AG04449 (cell line): ENCODE data around the gene PDE4D.

Experiments used
- CTCF ChIA-PET: fragments of 350-600 bp; formaldehyde crosslinking; extraction: SDS; loops from one replicate; lab custom pipeline; 2021; ENCODE audit warnings: antibody characterized with exemption; lab: Yijun Ruan, JAX
- POLR2A ChIA-PET: fragments of 400-600, 350-600 bp; formaldehyde crosslinking; extraction: SDS; loops from one replicate; lab custom pipeline; 2020; ENCODE audit warnings: antibody characterized with exemption, inconsistent platforms; lab: Yijun Ruan, JAX
- DNase-seq: peaks from one replicate; pipeline ENCODE4 v3.0.0-alpha.2; 2010; ENCODE audit warnings: low read depth, low spot score
- H3K4me3 ChIP-seq: 2 replicates; pipeline ENCODE4 v1.5.1; 2011; ENCODE audit warnings: low read depth, mild to moderate bottlenecking, control low read depth, low read length
- TF ChIP-seq, protein P1 (sequence below): IDR thresholded peaks from one replicate; pipeline ENCODE4 v1.5.1; 2011; ENCODE audit warnings: mild to moderate bottlenecking, moderate library complexity, low read length, control low read depth, inconsistent platforms; ENCODE audit not compliant: insufficient read depth; ENCODE audit errors: missing control alignments

The PDE4D gene

DNA sequence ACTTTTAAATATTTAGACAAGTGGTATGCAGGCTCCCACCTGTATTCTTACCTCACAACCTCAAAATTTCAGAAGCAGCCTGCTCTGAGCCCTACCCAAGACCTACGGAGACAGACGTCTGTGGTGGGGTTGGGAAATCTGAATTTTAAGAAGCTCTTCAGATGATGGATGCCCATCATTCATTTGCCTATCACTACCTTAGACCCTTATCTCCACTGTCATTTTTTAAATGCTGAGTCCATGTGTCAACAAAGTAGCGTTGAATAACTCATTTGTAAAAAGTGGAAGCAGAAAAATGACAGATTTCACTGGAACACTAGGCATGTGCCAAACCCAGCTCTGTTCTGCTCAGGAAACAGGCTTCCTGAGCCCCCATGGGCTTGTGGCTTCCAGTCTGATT lies 85.7 kb downstream of the PDE4D start:
- CTCF ChIA-PET = interaction anchor here (0.9 to 6.6 kb wide), 12 partner anchors 9 to 862 kb away, joined by 3 to 73 read pairs (median 6); no protein-coding TSS in a partner anchor
- no peak for DNase-seq
- TF ChIP-seq, protein P1, sequence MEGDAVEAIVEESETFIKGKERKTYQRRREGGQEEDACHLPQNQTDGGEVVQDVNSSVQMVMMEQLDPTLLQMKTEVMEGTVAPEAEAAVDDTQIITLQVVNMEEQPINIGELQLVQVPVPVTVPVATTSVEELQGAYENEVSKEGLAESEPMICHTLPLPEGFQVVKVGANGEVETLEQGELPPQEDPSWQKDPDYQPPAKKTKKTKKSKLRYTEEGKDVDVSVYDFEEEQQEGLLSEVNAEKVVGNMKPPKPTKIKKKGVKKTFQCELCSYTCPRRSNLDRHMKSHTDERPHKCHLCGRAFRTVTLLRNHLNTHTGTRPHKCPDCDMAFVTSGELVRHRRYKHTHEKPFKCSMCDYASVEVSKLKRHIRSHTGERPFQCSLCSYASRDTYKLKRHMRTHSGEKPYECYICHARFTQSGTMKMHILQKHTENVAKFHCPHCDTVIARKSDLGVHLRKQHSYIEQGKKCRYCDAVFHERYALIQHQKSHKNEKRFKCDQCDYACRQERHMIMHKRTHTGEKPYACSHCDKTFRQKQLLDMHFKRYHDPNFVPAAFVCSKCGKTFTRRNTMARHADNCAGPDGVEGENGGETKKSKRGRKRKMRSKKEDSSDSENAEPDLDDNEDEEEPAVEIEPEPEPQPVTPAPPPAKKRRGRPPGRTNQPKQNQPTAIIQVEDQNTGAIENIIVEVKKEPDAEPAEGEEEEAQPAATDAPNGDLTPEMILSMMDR = no peak
- POLR2A ChIA-PET = no interaction called here
- H3K4me3 ChIP-seq = no peak overlapping the region

DNA sequence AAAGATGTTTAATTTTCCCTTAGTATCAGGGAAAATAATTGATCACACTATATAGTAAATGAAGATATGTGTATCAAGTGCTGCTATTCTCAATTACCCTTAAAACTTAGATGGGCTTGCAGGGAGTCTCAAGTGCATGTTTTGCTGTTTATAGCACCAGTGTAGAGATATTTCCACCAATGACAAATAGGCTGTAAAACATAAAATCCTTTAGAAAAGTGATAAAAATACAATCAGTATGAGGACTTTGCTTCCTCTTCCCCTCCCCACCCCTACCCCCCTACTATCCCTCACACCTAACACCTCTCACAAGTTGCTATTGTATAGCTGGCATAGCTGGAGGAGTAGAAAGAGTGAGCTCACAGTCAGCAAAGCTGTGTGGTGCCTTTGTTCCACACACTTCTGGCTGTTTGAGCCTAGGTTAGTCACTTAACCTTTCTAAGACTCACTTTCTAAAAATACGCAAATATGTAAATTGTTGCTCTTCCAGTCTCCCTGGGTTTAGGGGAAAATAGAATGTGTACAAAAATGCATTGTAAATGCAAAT lies 93.1 kb downstream of the PDE4D start:
- POLR2A ChIA-PET = interaction anchor here (0.5 to 0.7 kb wide), 2 partner anchors 15 to 435 kb away, joined by 3 read pairs; no protein-coding TSS in a partner anchor
- CTCF ChIA-PET = interaction anchor here (0.6 to 7.1 kb wide), 29 partner anchors 10 to 791 kb away, joined by 3 to 85 read pairs (median 5); no protein-coding TSS in a partner anchor
- H3K4me3 ChIP-seq = no peak overlapping the region
- TF ChIP-seq, protein P1 = no peak
- DNase-seq = no peak

DNA sequence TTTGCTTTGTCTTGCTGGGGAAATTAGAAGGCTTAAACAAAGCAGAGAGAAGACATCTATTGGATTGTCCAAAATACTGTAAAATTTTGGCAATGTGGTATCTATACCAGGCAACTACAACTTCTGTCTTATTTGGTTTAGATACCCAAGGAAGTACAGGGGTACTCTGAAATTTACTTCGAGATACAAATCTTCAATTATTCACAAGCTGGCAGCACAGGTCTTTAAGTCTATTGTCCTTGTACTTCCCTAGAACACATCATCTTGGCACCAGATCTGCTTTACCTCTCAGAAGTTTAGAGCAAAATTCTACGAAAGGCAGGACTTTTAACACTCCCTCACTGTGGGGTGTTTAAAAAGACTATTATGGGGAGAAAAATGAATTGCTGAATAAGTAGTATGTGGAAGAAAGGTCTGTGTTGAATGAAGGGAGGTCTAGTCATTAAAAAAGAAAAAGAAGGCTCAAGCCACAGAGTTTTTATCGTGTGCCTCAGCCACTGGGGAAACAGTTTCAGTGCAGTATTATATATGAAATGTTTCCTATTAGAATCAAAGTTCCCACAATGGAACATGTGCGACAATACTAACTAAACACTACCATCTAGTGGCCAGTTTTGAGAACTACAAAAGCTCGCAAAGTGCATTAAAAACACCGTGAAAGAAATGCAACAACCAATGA lies 93.7 kb downstream of the PDE4D start:
- CTCF ChIA-PET = interaction anchor here (0.7 to 7.1 kb wide), 28 partner anchors 10 to 611 kb away, joined by 3 to 85 read pairs (median 4); no protein-coding TSS in a partner anchor
- TF ChIP-seq, protein P1 = peak; percentile 30
- POLR2A ChIA-PET = interaction anchor here (0.5 to 0.7 kb wide), 2 partner anchors 14 to 435 kb away, joined by 3 read pairs; no protein-coding TSS in a partner anchor
- no peak for DNase-seq
- no peak overlapping the region for H3K4me3 ChIP-seq

- DNase-seq = no peak
- TF ChIP-seq, protein P1 = no peak
- H3K4me3 ChIP-seq = no peak overlapping the region
- CTCF ChIA-PET = interaction anchor here (0.6 to 7.1 kb wide), 15 partner anchors 11 to 418 kb away, joined by 3 to 85 read pairs (median 5); no protein-coding TSS in a partner anchor
- POLR2A ChIA-PET = no interaction called here
Observed at GRCh38 chr5:59798862-59799667, 94.5 kb downstream of the PDE4D start.

GRCh38 chr5:59795141-59795540 lies 98.4 kb downstream of the PDE4D start:
- POLR2A ChIA-PET = no interaction called here
- TF ChIP-seq, protein P1 = no peak
- DNase-seq = no peak
- CTCF ChIA-PET = interaction anchor here (1.3 to 3.2 kb wide), 3 partner anchors 122 to 607 kb away, joined by 4 to 21 read pairs (median 14); no protein-coding TSS in a partner anchor
- H3K4me3 ChIP-seq = no peak overlapping the region
